K562 (cell line): ENCODE data around the gene MLH1. TPM values are rescaled to one million over a fixed set of nuclear protein-coding genes. Genes with fewer than 3 reads are reported as not detected.

Experiments used
- ATAC-seq: fragments of 200-7000 bp; cut with Tn5 transposase; 3 replicates; pipeline ENCODE4 v1.9.1; 2020; ENCODE audit warnings: moderate library complexity
- BruUV-seq: library from RNA; stranded (reverse); fragments of 400-500 nt; replicated peaks from 2 replicates; lab custom pipeline; 2021; lab: Mats Ljungman, UMichigan
- CTCF ChIA-PET: fragments of 300-600 bp; formaldehyde crosslinking; extraction: SDS; loops from one replicate; lab custom pipeline; 2021; ENCODE audit warnings: low intra/inter-chr PET ratio; lab: Yijun Ruan, JAX
- POLR2A ChIA-PET: fragments of 300-600, 350-650 bp; sonication (Branson Sonifier 250); formaldehyde crosslinking; extraction: SDS; loops from one replicate; lab custom pipeline; 2021; ENCODE audit warnings: antibody characterized with exemption, inconsistent platforms; lab: Yijun Ruan, JAX
- DNase-seq, 4 experiments: peaks; one replicate each; pipeline versions ENCODE4 v3.0.0 to v3.0.0-alpha.2; 2011 to 2018; ENCODE audit warnings: low spot score in 3 of 4, mixed read lengths in 3 of 4; ENCODE audit errors: extremely low read depth in 1 of 4
- FAIRE-seq: peaks from 2 replicates; lab custom pipeline; 2011; peaks lifted over from hg19 to GRCh38; lab: Jason Lieb, UNC
- H2AFZ ChIP-seq: 2 replicates; pipeline ENCODE4 v1.6.0; 2011; ENCODE audit warnings: low read depth, low read length, control low read depth, inconsistent platforms
- H3K27ac ChIP-seq: fragments of 200-600 bp; 3 replicates; pipeline ENCODE4 v1.8.0; 2011; ENCODE audit warnings: low read depth, mild to moderate bottlenecking, control low read depth, inconsistent platforms, low read length, moderate library complexity, mixed read lengths; ENCODE audit errors: extremely low read depth
- H3K27me3 ChIP-seq, 2 experiments: fragments of 300-600 bp in 1 of 2; 2 replicates in 1 of 2; 3 replicates in 1 of 2; pipeline versions ENCODE4 v1.6.0 to v1.8.0; 2011; ENCODE audit warnings: inconsistent platforms in 2 of 2, low read length in 2 of 2, mild to moderate bottlenecking in 1 of 2, mixed read lengths in 1 of 2, moderate library complexity in 1 of 2; ENCODE audit not compliant: control insufficient read depth in 2 of 2, insufficient read depth in 2 of 2
- H3K36me3 ChIP-seq: fragments of 300-600 bp; 3 replicates; pipeline ENCODE4 v1.8.0; 2011; ENCODE audit warnings: mild to moderate bottlenecking, low read length, inconsistent platforms; ENCODE audit not compliant: control insufficient read depth, insufficient read depth
- H3K4me1 ChIP-seq, 2 experiments: fragments of 200-600 bp in 1 of 2; replicated peaks in 1 of 2; 2 replicates in 1 of 2; 3 replicates in 1 of 2; pipeline versions ENCODE4 v1.5.1 to v1.8.0; 2011; ENCODE audit warnings: inconsistent platforms in 2 of 2, low read length in 2 of 2, mild to moderate bottlenecking in 1 of 2, mixed read lengths in 1 of 2, moderate library complexity in 1 of 2; ENCODE audit not compliant: control insufficient read depth in 2 of 2, insufficient read depth in 2 of 2
- H3K4me2 ChIP-seq: 2 replicates; pipeline ENCODE4 v1.6.1; 2011; ENCODE audit warnings: low read length, control low read depth, inconsistent platforms, mixed read lengths; ENCODE audit not compliant: insufficient read depth
- H3K4me3 ChIP-seq: fragments of 200-600 bp; sonication (generic), shearing (Covaris generic); 2 replicates; pipeline ENCODE4 v1.5.1; 2016; ENCODE audit warnings: control low read depth, inconsistent platforms
- H3K79me2 ChIP-seq: fragments of 200-600 bp; 3 replicates; pipeline ENCODE4 v1.8.0; 2011; ENCODE audit warnings: low read length, inconsistent platforms; ENCODE audit not compliant: control insufficient read depth, insufficient read depth
- H3K9ac ChIP-seq, 2 experiments: 2 replicates each; pipeline versions ENCODE4 v1.6.0 to v1.6.1; 2011; ENCODE audit warnings: low read depth in 2 of 2, low read length in 2 of 2, control low read depth in 1 of 2, inconsistent platforms in 1 of 2, mild to moderate bottlenecking in 1 of 2, mixed read lengths in 1 of 2; ENCODE audit not compliant: insufficient read depth in 1 of 2
- H3K9me1 ChIP-seq: one replicate; pipeline ENCODE4 v1.6.0; 2011; ENCODE audit warnings: inconsistent platforms, mild to moderate bottlenecking, low read length, moderate library complexity; ENCODE audit not compliant: control insufficient read depth, insufficient read depth
- H3K9me3 ChIP-seq: replicated peaks from 2 replicates; pipeline ENCODE4 v1.5.1; 2011; ENCODE audit warnings: low read depth, low read length, inconsistent platforms; ENCODE audit not compliant: control insufficient read depth, insufficient read depth
- H4K20me1 ChIP-seq: replicated peaks from 2 replicates; pipeline ENCODE4 v1.6.1; 2011; ENCODE audit warnings: low read length, inconsistent platforms, mixed read lengths; ENCODE audit not compliant: control insufficient read depth, insufficient read depth
- DDX20 ChIP-seq: fragments of 450-650 bp; IDR thresholded peaks from 2 replicates; pipeline ENCODE4 v1.6.1; 2016; ENCODE audit warnings: missing genetic modification characterization, low read depth, mild to moderate bottlenecking, missing compliant biosample characterization, moderate library complexity
- GABPB2 ChIP-seq: fragments of 250-450 bp; sonication (Bioruptor Pico); conservative IDR thresholded peaks from 2 replicates; pipeline ENCODE4 v1.5.1; 2021; ENCODE audit warnings: mild to moderate bottlenecking
- HDGF ChIP-seq: fragments of 450-650 bp; IDR thresholded peaks from 2 replicates; pipeline ENCODE4 v1.6.1; 2016
- MIER1 ChIP-seq: fragments of 450-650 bp; IDR thresholded peaks from 2 replicates; pipeline ENCODE4 v1.6.1; 2016; ENCODE audit warnings: antibody characterized with exemption, mild to moderate bottlenecking, low read depth
- NCOA2 ChIP-seq, 2 experiments: fragments of 450-650 bp; IDR thresholded peaks; 2 replicates each; pipeline ENCODE4 v1.6.1; 2018; ENCODE audit warnings: mild to moderate bottlenecking in 2 of 2, moderate library complexity in 1 of 2; ENCODE audit not compliant: partially characterized antibody in 2 of 2
- NR4A1 ChIP-seq, 2 experiments: fragments of 250-450 bp in 1 of 2; fragments of 450-650 bp in 1 of 2; sonication (Bioruptor Pico) in 1 of 2; IDR thresholded peaks; 2 replicates each; pipeline versions ENCODE4 v1.4.0 to v1.6.1; 2016 to 2020; ENCODE audit warnings: mild to moderate bottlenecking in 2 of 2, missing compliant biosample characterization in 1 of 2, missing genetic modification characterization in 1 of 2, moderate library complexity in 1 of 2
- WGBS: fragments of 100-300 bp; shearing (Covaris generic); methylation state at CpG from one replicate; pipeline ENCODE4 v1.1.6; 2016; ENCODE audit warnings: low coverage, mixed read lengths; ENCODE audit not compliant: insufficient coverage; ENCODE audit errors: missing lambda C conversion rate; 5-methylcytosine and 5-hydroxymethylcytosine counted together
- in situ Hi-C: fragments of 300-500 bp; cut with MboI; formaldehyde crosslinking; loops from 4 replicates; pipeline ENCODE4 v1.15.0; 2018; ENCODE audit warnings: inconsistent platforms, mixed read lengths
- intact Hi-C: fragments of 100-400 bp; cut with micrococcal nuclease; formaldehyde crosslinking; loops from 2 replicates; pipeline ENCODE4 v1.14.2; 2022
- polyA plus RNA-seq, 8 experiments: library from polyadenylated mRNA; depleted of rRNA in 4 of 8; stranded (reverse) in 5 of 8; unstranded in 3 of 8; fragments of >200 nt; fragmentation: Nextera tagmentation in 2 of 8; fragmentation: Illumina TruSeq in 1 of 8; extraction: Ambion mirVana in 2 of 8; extraction: Trizol in 1 of 8; gene quantifications; 2 replicates each; pipeline versions ENCODE4 v1.2.1 to v1.2.3, GENCODE V29; 2011 to 2014; ENCODE audit warnings: inconsistent platforms in 1 of 8, missing spikeins in 1 of 8
- total RNA-seq, 7 experiments: library from RNA; depleted of rRNA in 6 of 7; stranded (reverse); fragments of >200 nt in 6 of 7; fragmentation: Illumina TruSeq in 2 of 7; extraction: Trizol in 2 of 7; gene quantifications; 2 replicates each; pipeline versions ENCODE4 v1.2.1 to v1.2.3, GENCODE V29; 2011 to 2021; ENCODE audit warnings: low replicate concordance in 1 of 7
- TF ChIP-seq, protein P1 (sequence below), 2 experiments: fragments of 450-650 bp in 1 of 2; sonication (generic) in 1 of 2; formaldehyde crosslinking in 1 of 2; IDR thresholded peaks in 1 of 2; conservative IDR thresholded peaks in 1 of 2; 2 replicates each; pipeline versions ENCODE4 v1.6.1 to v1.8.1; 2016 to 2023; ENCODE audit warnings: mild to moderate bottlenecking in 2 of 2, moderate library complexity in 2 of 2, inconsistent platforms in 1 of 2, missing genetic modification reagents in 1 of 2
- TF ChIP-seq, protein P2 (sequence below): fragments of 450-650 bp; formaldehyde crosslinking; conservative IDR thresholded peaks from 2 replicates; pipeline ENCODE4 v1.4.0; 2022; ENCODE audit warnings: mild to moderate bottlenecking, missing genetic modification characterization
- TF ChIP-seq, protein P3 (sequence below): sonication (generic); formaldehyde crosslinking; IDR thresholded peaks from 2 replicates; pipeline ENCODE4 v1.8.0; 2022; ENCODE audit warnings: mild to moderate bottlenecking, missing genetic modification reagents

MLH1 gene
- total and polyA plus RNA-seq, 9 of the 15 experiments (the other 6 are each of a cell fraction or from before 2014, with no cell fraction given), result 76.4 to 155 (median 117) TPM

DNA sequence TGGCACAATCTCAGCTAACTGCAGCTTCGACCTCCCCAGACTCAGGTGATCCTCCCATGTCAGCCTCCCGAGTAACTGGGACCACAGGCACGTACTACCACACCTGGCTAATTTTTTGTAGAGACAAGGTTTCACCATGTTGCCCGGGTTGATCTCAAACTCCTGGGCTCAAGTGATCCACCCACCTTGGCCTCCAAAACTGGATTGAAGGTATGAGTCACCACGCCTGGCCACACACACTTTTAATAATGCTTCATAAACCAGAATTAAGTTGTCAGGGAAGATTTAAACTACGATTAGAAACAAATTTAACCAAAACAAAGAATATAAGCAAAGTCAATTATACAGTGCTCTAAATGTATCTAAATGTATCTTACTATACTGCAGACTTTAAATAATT is 93.6 kb downstream of the MLH1 start:
- no peak for ATAC-seq

DNA sequence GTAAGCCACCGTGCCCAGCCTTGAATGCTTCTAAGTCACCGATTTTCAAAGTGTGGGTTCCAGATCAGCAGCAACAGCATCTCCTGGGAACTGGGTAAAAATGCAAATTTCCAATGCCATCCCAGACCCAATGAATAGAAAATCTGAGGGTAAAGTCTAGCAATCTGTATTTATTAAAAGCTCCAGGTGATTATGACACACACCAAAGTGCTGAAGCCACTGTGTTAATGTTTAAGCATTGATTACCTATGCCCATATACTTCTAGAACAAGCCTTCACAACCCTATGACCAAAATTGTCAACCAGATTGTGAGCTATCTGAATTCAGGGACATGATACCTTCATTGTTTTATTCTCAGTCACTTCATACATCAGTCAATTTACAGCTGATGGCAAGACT is 94.6 kb downstream of the MLH1 start:
- H3K4me1 ChIP-seq, result no peaks in the 10 kb centered on the region

More for the DNA sequence above, 93.6 kb downstream of the MLH1 start:
- DNase-seq, result no peak
- ChIA-PET CTCF (no interaction called here), POLR2A (no interaction called here)
- no peaks in the 10 kb centered on the region for H3K9me1 ChIP-seq
- in situ Hi-C loops (no loop called here), intact Hi-C loops (no loop called here)
- H3K9me3 ChIP-seq, result no peaks in the 10 kb centered on the region
- H3K9ac ChIP-seq, result no peak overlapping the region
- H3K79me2 ChIP-seq, result no peaks in the 10 kb centered on the region
- H3K36me3 ChIP-seq, result peaks cover 36% of the 10 kb centered on the region; the same call in 2 of the 3 replicates
- H3K4me3 ChIP-seq, result no peak overlapping the region
- H3K27me3 ChIP-seq, result no peaks in the 10 kb centered on the region
- no peak overlapping the region for H3K27ac ChIP-seq
- no peak overlapping the region for H3K4me2 ChIP-seq
- 77% methylated on average over 6 of the region's 6 CpGs for WGBS
- no peaks in the 10 kb centered on the region for H4K20me1 ChIP-seq
- TF ChIP-seq DDX20, result no peak
- TF ChIP-seq, protein P1, sequence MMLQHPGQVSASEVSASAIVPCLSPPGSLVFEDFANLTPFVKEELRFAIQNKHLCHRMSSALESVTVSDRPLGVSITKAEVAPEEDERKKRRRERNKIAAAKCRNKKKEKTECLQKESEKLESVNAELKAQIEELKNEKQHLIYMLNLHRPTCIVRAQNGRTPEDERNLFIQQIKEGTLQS (IDR thresholded peaks at IDR 0.05), result peak; percentile 19; the same call in 1 of the 2 replicates
- TF ChIP-seq, protein P1 (CRISPR knock-in tag; conservative IDR thresholded peaks at IDR 0.05), result no peak
- no peak for TF ChIP-seq NR4A1 (CRISPR knock-in tag; IDR thresholded peaks at IDR 0.05)
- TF ChIP-seq NR4A1 (tag; IDR thresholded peaks at IDR 0.05), result no peak
- TF ChIP-seq, all 486 proteins: peak for 1
- no peak overlapping the region for H2AFZ ChIP-seq
- no TSS peak for BruUV-seq
- no peaks in the 10 kb centered on the region for H3K4me1 ChIP-seq
- FAIRE-seq, result no peak

More for the DNA sequence above, 94.6 kb downstream of the MLH1 start:
- Histone ChIP-seq H2AFZ (no peak overlapping the region), H3K9me1 (no peaks in the 10 kb centered on the region), H3K4me3 (no peak overlapping the region), H3K27ac (no peak overlapping the region), H3K9ac (no peak overlapping the region), H3K27me3 (no peaks in the 10 kb centered on the region), H4K20me1 (no peaks in the 10 kb centered on the region), H3K4me2 (no peak overlapping the region), H3K36me3 (peaks cover 30% of the 10 kb centered on the region; the same call in 2 of the 3 replicates), H3K79me2 (no peaks in the 10 kb centered on the region), H3K9me3 (no peaks in the 10 kb centered on the region)
- CTCF ChIA-PET, result no interaction called here
- TF ChIP-seq NCOA2 (IDR thresholded peaks at IDR 0.05; ENCODE audit: partially characterized antibody in 2 of 2), result no peak
- TF ChIP-seq, protein P2, sequence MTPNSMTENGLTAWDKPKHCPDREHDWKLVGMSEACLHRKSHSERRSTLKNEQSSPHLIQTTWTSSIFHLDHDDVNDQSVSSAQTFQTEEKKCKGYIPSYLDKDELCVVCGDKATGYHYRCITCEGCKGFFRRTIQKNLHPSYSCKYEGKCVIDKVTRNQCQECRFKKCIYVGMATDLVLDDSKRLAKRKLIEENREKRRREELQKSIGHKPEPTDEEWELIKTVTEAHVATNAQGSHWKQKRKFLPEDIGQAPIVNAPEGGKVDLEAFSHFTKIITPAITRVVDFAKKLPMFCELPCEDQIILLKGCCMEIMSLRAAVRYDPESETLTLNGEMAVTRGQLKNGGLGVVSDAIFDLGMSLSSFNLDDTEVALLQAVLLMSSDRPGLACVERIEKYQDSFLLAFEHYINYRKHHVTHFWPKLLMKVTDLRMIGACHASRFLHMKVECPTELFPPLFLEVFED (CRISPR knock-in tag), result no peak
- TF ChIP-seq HDGF, result no peak
- TF ChIP-seq MIER1, result no peak
- TF ChIP-seq GABPB2 (CRISPR knock-in tag), result no peak
- TF ChIP-seq, protein P3, sequence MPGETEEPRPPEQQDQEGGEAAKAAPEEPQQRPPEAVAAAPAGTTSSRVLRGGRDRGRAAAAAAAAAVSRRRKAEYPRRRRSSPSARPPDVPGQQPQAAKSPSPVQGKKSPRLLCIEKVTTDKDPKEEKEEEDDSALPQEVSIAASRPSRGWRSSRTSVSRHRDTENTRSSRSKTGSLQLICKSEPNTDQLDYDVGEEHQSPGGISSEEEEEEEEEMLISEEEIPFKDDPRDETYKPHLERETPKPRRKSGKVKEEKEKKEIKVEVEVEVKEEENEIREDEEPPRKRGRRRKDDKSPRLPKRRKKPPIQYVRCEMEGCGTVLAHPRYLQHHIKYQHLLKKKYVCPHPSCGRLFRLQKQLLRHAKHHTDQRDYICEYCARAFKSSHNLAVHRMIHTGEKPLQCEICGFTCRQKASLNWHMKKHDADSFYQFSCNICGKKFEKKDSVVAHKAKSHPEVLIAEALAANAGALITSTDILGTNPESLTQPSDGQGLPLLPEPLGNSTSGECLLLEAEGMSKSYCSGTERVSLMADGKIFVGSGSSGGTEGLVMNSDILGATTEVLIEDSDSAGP (CRISPR knock-in tag), result no peak
- in situ Hi-C loops, result no loop called here
- POLR2A ChIA-PET, result no interaction called here
- BruUV-seq, result no TSS peak
- ATAC-seq (no peak), FAIRE-seq (no peak), DNase-seq (no peak)
- 95% methylated on average over 2 of the region's 2 CpGs for WGBS
- intact Hi-C loops, result no loop called here
